ENCODE results near the gene FZR1. TPM values are rescaled to one million over a fixed set of nuclear protein-coding genes. Genes with fewer than 3 reads are reported as not detected.

The FZR1 gene
- total RNA-seq, 1 donor from 2014 or later, result 16.4 TPM

GRCh38 chr19:3468211-3468610 is 37.9 kb upstream of the FZR1 start:
- H3K27ac ChIP-seq, result no peak overlapping the region
- no peaks in the 10 kb centered on the region for H3K9me3 ChIP-seq (ENCODE audit: low read depth)
- Mint-ChIP-seq H3K36me3 (no peaks in the 10 kb centered on the region), H3K27me3 (ENCODE audit: insufficient read depth, low read depth) (peaks cover 47% of the 10 kb centered on the region), H3K4me1 (no peaks in the 10 kb centered on the region), H3K27ac (no peak overlapping the region), H3K4me3 (no peak overlapping the region), H3K9me3 (peaks cover 15% of the 10 kb centered on the region)
- TF ChIP-seq, protein P1, sequence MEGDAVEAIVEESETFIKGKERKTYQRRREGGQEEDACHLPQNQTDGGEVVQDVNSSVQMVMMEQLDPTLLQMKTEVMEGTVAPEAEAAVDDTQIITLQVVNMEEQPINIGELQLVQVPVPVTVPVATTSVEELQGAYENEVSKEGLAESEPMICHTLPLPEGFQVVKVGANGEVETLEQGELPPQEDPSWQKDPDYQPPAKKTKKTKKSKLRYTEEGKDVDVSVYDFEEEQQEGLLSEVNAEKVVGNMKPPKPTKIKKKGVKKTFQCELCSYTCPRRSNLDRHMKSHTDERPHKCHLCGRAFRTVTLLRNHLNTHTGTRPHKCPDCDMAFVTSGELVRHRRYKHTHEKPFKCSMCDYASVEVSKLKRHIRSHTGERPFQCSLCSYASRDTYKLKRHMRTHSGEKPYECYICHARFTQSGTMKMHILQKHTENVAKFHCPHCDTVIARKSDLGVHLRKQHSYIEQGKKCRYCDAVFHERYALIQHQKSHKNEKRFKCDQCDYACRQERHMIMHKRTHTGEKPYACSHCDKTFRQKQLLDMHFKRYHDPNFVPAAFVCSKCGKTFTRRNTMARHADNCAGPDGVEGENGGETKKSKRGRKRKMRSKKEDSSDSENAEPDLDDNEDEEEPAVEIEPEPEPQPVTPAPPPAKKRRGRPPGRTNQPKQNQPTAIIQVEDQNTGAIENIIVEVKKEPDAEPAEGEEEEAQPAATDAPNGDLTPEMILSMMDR (IDR thresholded peaks at IDR 0.05), result no peak
- no peak for TF ChIP-seq EZH2phosphoT487 (IDR thresholded peaks at IDR 0.05)
- no peak for TF ChIP-seq EZH2 (IDR thresholded peaks at IDR 0.05)
- no peaks in the 10 kb centered on the region for H3K79me2 ChIP-seq (ENCODE audit: low read depth)
- H3K9ac ChIP-seq, result no peak overlapping the region
- no peak for DNase-seq (ENCODE audit: low spot score)
- H3K4me3 ChIP-seq, result no peak overlapping the region
- no peak overlapping the region for H3K4me2 ChIP-seq
- H3K36me3 ChIP-seq, result no peaks in the 10 kb centered on the region
- H3F3A ChIP-seq (ENCODE audit: low read depth), result no peaks in the 10 kb centered on the region
- peaks cover 90% of the 10 kb centered on the region for H3K27me3 ChIP-seq
- no peaks in the 10 kb centered on the region for H4K20me1 ChIP-seq (ENCODE audit: low read depth)
- no peak overlapping the region for H2AFZ ChIP-seq (replicated peaks)
- H3K4me1 ChIP-seq, result peaks cover 15% of the 10 kb centered on the region

DNA sequence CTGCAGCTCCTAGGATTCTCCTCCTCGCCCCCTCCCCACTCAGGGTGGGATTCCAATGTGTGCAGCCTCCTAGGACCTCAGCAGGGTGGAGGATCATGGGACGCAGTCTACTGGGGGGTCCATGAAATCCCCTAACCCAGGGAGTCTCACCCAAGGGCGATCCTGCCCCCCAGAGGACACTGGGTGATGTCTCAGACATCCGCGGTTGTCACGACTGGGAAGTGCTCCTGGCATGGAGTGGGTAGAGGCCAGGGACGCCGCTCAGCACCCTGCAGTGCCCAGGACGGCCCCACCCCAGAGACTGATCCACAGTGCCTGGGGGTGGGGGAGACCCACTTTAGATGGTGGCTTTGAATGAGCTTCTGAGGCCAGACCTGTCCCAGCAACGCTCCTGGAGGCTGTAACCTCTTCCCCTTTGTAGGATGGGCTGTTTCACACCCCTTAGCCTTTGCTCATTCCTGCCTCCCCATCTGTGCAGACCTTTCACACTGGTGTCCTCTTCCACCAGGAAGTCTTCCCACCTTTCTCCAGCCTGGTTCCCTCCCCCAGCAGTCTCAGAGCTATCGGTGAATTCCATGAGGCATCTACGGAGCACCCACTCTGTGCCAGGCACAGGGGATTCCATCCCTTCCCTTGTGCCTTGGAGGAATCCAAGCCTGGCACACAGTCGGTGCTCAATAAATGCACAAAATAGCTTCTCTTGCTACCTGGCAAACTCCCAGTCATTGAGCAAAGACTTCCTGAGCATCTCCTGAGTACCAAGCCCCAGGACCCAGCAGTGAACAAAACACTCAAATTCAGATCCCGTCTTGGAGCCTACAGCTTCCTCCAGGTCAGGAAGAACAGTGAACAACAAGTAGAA is 36.2 kb upstream of the FZR1 start:
- Histone ChIP-seq H3K36me3 (no peaks in the 10 kb centered on the region), H4K20me1 (ENCODE audit: low read depth) (no peaks in the 10 kb centered on the region), H3K27me3 (peaks cover 80% of the 10 kb centered on the region), H3K27ac (no peak overlapping the region), H3K4me1 (no peaks in the 10 kb centered on the region), H3K4me2 (no peak overlapping the region), H3K9ac (no peak overlapping the region), H3K9me3 (ENCODE audit: low read depth) (no peaks in the 10 kb centered on the region), H3F3A (ENCODE audit: low read depth) (no peaks in the 10 kb centered on the region), H3K4me3 (no peak overlapping the region), H3K79me2 (ENCODE audit: low read depth) (no peaks in the 10 kb centered on the region), H2AFZ (replicated peaks) (no peak overlapping the region)
- no peak overlapping the region for H3K27ac Mint-ChIP-seq
- H3K4me3 Mint-ChIP-seq, result peak overlapping the region; percentile 16
- H3K4me1 Mint-ChIP-seq, result no peaks in the 10 kb centered on the region
- peaks cover 15% of the 10 kb centered on the region for H3K9me3 Mint-ChIP-seq
- no peaks in the 10 kb centered on the region for H3K36me3 Mint-ChIP-seq
- H3K27me3 Mint-ChIP-seq (ENCODE audit: insufficient read depth, low read depth), result peaks cover 46% of the 10 kb centered on the region
- TF ChIP-seq, protein P1 (IDR thresholded peaks at IDR 0.05), result no peak
- TF ChIP-seq EZH2 (IDR thresholded peaks at IDR 0.05), result no peak
- no peak for TF ChIP-seq EZH2phosphoT487 (IDR thresholded peaks at IDR 0.05)
- DNase-seq (ENCODE audit: low spot score), result no peak

DNA sequence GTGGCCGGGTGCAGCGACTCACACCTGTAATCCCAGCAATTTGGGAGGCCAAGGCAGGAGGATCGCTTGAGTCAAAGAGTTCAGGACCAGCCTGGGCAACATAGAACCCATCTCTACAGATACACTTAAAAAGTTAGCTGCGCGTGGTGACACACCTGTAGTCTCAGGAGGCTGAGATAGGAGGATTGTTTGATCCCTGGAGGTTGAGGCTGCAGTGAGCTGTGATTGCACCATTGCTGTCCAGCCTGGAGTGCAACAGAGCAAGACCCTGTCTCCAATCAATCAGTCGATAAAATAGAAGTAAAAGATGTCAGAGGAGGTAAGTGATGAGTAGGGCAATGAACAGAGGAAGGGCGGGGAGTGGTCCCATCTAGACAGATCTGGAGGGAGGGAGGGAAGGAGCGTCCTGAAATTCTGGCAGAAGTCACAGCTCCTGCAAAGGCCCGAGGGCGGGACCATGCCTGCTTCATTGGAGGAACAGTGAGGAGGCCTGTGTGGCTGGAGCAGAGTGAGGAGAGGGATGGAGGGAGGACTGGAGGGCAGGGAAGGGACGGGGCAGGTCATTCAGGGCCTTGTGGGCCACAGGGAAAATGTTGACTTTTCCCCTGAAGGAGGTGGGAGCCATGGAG is 35.5 kb upstream of the FZR1 start:
- Mint-ChIP-seq H3K36me3 (no peaks in the 10 kb centered on the region), H3K27ac (no peak overlapping the region), H3K4me3 (no peak overlapping the region), H3K4me1 (no peaks in the 10 kb centered on the region), H3K9me3 (peaks cover 15% of the 10 kb centered on the region), H3K27me3 (ENCODE audit: insufficient read depth, low read depth) (peaks cover 40% of the 10 kb centered on the region)
- no peak overlapping the region for H3K4me3 ChIP-seq
- no peak overlapping the region for H3K27ac ChIP-seq
- peaks cover 77% of the 10 kb centered on the region for H3K27me3 ChIP-seq
- no peaks in the 10 kb centered on the region for H3F3A ChIP-seq (ENCODE audit: low read depth)
- H3K79me2 ChIP-seq (ENCODE audit: low read depth), result no peaks in the 10 kb centered on the region
- H3K36me3 ChIP-seq, result no peaks in the 10 kb centered on the region
- H3K4me2 ChIP-seq, result no peak overlapping the region
- TF ChIP-seq EZH2phosphoT487 (IDR thresholded peaks at IDR 0.05) (no peak), EZH2 (IDR thresholded peaks at IDR 0.05) (no peak)
- TF ChIP-seq, protein P1 (IDR thresholded peaks at IDR 0.05), result no peak
- no peak overlapping the region for H2AFZ ChIP-seq (replicated peaks)
- no peaks in the 10 kb centered on the region for H3K4me1 ChIP-seq
- H3K9ac ChIP-seq, result no peak overlapping the region
- H4K20me1 ChIP-seq (ENCODE audit: low read depth), result no peaks in the 10 kb centered on the region
- H3K9me3 ChIP-seq (ENCODE audit: low read depth), result no peaks in the 10 kb centered on the region
- DNase-seq (ENCODE audit: low spot score), result no peak
